GM12873 (cell line): ENCODE results near the gene LPIN3.

ENCODE experiments used
- TF ChIP-seq, protein P1 (sequence below): IDR thresholded peaks from 2 replicates; pipeline ENCODE4 v1.5.1; 2012; ENCODE audit warnings: low read depth, mild to moderate bottlenecking, moderate library complexity, low read length, control low read depth; ENCODE audit not compliant: insufficient read depth; ENCODE audit errors: missing control alignments

Gene LPIN3

DNA sequence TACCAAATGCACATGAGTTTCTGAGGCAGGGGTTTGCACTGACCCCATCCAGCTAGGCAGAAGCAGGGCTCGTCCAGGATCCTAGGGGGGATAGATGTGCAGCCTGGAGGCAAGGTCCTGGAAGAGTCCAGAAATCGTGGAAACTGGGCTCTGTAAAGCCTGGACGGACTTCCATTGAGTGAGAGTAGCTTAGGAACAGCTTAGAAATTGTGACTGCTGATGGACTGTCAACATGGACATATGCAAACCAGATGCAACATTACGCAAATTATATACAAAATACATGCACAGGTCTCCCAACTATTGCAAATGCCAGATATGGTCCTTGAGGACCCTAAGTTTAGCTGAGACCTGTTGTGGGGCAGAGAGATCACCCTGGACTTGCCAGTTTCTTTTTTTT lies 30.8 kb downstream of the LPIN3 start:
- TF ChIP-seq, protein P1, sequence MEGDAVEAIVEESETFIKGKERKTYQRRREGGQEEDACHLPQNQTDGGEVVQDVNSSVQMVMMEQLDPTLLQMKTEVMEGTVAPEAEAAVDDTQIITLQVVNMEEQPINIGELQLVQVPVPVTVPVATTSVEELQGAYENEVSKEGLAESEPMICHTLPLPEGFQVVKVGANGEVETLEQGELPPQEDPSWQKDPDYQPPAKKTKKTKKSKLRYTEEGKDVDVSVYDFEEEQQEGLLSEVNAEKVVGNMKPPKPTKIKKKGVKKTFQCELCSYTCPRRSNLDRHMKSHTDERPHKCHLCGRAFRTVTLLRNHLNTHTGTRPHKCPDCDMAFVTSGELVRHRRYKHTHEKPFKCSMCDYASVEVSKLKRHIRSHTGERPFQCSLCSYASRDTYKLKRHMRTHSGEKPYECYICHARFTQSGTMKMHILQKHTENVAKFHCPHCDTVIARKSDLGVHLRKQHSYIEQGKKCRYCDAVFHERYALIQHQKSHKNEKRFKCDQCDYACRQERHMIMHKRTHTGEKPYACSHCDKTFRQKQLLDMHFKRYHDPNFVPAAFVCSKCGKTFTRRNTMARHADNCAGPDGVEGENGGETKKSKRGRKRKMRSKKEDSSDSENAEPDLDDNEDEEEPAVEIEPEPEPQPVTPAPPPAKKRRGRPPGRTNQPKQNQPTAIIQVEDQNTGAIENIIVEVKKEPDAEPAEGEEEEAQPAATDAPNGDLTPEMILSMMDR: no peak

DNA sequence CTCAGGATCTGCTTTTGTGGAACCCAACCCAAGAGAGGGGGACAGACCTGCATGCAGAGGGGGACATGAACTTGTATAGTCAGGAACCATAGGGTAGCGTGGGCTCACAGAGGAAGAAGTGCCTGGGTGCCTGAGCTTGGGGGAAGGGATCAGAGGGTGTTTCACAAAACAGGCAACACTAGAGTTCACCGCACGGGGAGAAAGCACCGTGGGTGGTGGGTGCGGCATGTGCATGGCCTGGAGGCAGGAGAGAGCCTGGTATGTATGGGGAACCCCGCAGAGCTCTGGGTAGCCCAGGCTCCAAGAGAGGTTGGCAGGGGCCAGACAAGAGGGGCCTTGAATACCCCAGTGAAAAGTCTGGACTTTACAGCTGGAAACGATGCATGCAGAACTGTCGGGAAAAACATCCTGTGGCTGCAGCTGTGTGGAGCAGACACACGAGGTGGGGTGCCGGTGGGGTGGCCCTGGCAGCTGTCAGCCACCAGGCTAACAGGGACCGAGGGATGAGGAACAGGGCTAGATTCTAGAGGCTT lies 32.7 kb downstream of the LPIN3 start:
- TF ChIP-seq, protein P1: no peak

DNA sequence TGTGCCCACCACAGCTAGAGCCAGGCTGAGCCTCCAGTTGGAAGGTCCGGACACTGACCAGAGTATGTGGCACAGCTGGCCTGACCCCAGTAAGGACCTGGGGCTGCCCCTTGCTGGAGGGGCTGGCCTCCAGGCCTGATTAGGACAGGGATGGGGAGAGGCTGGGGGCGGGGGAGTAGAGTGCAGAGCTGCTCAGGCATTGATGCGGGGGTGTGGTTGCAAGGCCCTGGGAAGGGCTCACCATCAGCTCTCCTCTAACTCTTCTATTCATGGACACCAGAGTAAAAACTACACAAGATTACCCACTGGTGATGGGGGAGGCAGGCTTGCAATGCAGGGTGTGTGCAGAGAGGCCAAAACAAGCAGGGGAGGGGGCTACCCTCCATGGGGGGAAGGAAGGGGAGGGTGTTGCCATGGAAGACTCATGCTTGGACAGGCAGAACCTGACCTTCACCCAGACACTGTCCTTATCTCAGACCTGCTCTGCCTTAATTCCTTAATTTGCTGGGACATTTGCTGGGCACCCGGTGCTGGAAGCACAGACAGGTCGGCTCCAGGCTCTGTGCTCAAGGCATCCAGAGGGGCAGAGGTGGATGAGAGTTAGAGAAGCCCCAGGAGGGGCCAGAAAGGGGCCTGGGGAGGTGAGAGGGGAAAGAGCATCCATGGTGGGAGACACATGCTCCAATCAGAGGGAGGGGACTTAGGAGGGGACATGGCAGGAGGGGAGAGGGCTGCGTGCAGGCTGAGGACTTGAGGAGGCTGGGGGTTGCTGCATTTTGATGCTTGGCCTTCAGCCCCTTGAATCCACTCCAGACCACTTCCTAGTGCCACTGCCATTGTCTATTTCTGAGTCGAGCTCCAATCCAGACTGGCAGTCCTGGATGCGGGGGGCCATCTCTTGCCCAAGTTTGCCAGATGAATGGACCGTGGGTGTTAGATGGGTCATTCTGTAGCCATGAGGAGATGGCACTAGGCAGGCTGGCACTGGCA lies 33.6 kb downstream of the LPIN3 start:
- TF ChIP-seq, protein P1: no peak

DNA sequence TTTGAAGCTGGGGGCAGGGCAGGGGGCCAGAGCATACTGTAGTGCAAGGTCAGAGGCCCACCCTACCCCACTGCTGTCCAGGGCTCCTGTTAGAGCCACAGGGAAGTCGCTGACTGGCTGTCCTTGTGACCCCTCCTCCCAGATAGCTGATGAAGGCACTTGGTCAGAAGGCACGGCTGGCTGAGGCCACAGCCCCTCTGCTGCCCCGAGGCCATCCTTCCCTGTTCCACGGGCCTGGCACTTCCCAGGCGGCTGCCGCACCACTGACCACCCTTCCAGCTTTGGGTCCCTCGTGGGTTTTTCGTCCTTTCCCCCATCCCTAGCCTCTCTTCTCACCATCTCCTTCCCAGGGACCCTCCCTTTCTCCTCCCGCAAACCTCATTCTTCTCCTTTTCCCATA lies 35.2 kb downstream of the LPIN3 start:
- TF ChIP-seq, protein P1: no peak

DNA sequence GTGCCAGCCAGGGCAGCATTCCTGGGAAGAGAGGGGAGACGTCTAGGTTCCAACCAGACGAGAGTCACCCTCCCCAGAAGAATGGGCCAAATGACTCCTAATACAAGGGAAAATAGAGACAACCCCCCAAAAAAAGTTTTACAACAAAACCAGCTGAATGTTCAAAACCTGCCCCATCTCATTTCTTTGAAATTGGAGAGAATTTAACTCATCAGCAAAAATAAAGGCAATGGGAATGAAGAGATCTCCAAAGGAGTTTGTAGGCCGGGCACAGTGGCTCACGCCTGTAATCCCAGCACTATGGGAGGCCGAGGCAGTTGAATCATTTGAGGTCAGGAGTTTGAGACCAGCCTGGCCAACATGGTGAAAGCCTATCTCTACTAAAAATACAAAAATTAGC lies 35.7 kb downstream of the LPIN3 start:
- TF ChIP-seq, protein P1: no peak

DNA sequence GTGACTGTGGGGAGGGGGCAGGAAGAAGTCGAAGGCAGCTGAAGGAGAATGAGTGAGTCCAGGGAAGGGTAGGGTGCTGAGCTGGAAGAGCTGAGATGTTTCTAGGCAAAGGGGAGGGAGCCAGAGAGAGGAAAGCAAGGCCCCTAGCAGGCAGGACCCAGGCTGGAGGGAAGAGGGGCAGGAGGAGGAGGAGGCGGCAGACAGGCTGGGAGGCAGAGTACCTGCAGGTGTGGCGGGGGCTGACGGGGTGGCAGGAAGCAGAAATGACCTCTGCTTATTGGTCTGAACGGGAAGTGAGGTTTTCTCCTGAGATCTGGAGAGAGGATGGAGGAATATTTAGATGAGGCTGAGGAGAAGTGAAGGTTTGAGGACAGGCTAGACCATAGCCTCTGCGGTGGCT lies 36.7 kb downstream of the LPIN3 start:
- TF ChIP-seq, protein P1: no peak

DNA sequence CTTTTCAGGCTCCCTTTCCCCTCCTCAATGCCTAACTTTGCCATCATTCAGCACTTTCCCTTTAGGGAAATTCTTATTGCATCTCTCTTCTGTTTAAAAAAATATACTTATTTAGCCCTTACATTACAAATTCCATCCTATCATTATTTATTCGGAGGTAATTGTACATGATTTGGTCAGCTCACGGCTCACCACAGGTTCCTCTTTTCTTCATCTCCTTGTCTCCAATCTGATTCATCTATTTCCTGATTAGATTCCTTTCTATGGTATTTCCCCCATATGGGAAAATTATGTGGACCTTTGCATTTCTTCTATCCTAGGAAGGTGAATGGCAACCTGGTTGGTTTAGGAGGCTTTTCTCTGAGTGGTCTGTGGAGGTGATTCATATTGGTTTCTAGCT lies 38.9 kb downstream of the LPIN3 start:
- TF ChIP-seq, protein P1: no peak
